ENCODE results near the gene PCDHA2.
"Not testable (repeated sequence)": the region's sequence is repeated elsewhere in the genome, so short reads cannot be mapped to it uniquely, and the experiment has no call there.

PCDHA2 gene

GRCh38 chr5:140794595-140795258 lies at the start of gene PCDHA2:
Gene PCDHA2, plus strand, starts transcription at chr5:140794852.
- Histone ChIP-seq H3K9ac (ENCODE audit: low read depth, low read length) (no peak within 1 kb of the TSS), H3K36me3 (ENCODE audit: insufficient read depth, low read depth, low read length) (no peaks in the 10 kb centered on the region), H3K27ac (ENCODE audit: low read length) (no peak within 1 kb of the TSS), H3K4me1 (ENCODE audit: insufficient read depth, low read length) (no peaks in the 10 kb centered on the region), H3K27me3 (ENCODE audit: insufficient read depth, low read length) (no peaks in the 10 kb centered on the region), H3K9me3 (ENCODE audit: insufficient read depth, low read depth, low read length) (peaks cover 70% of the 10 kb centered on the region), H3K4me3 (ENCODE audit: low read length) (peak within 1 kb of the TSS; percentile 24; the same call in 1 of the 2 replicates)

- H3K9me3 ChIP-seq (ENCODE audit: insufficient read depth, low read depth, low read length): peaks cover 78% of the 10 kb centered on the region
- no peak overlapping the region for H3K9ac ChIP-seq (ENCODE audit: low read depth, low read length)
- no peaks in the 10 kb centered on the region for H3K27me3 ChIP-seq (ENCODE audit: insufficient read depth, low read length)
- no peaks in the 10 kb centered on the region for H3K4me1 ChIP-seq (ENCODE audit: insufficient read depth, low read length)
- no peaks in the 10 kb centered on the region for H3K36me3 ChIP-seq (ENCODE audit: insufficient read depth, low read depth, low read length)
- no peak overlapping the region for H3K4me3 ChIP-seq (ENCODE audit: low read length)
- no peak overlapping the region for H3K27ac ChIP-seq (ENCODE audit: low read length)
Measured at GRCh38 chr5:140753561-140753960, 41.1 kb upstream of the PCDHA2 start.

GRCh38 chr5:140764177-140764973 lies 30.3 kb upstream of the PCDHA2 start:
- no peaks in the 10 kb centered on the region for H3K4me1 ChIP-seq (ENCODE audit: insufficient read depth, low read length)
- H3K27me3 ChIP-seq (ENCODE audit: insufficient read depth, low read length): no peaks in the 10 kb centered on the region
- peaks cover 82% of the 10 kb centered on the region for H3K9me3 ChIP-seq (ENCODE audit: insufficient read depth, low read depth, low read length)
- H3K36me3 ChIP-seq (ENCODE audit: insufficient read depth, low read depth, low read length): no peaks in the 10 kb centered on the region
- no peak overlapping the region for H3K9ac ChIP-seq (ENCODE audit: low read depth, low read length)
- no peak overlapping the region for H3K4me3 ChIP-seq (ENCODE audit: low read length)
- no peak overlapping the region for H3K27ac ChIP-seq (ENCODE audit: low read length)

- no peak overlapping the region for H3K4me3 ChIP-seq (ENCODE audit: low read length)
- H3K9me3 ChIP-seq (ENCODE audit: insufficient read depth, low read depth, low read length): peaks cover 97% of the 10 kb centered on the region
- H3K27ac ChIP-seq (ENCODE audit: low read length): no peak overlapping the region
- H3K36me3 ChIP-seq (ENCODE audit: insufficient read depth, low read depth, low read length): no peaks in the 10 kb centered on the region
- no peaks in the 10 kb centered on the region for H3K4me1 ChIP-seq (ENCODE audit: insufficient read depth, low read length)
- no peaks in the 10 kb centered on the region for H3K27me3 ChIP-seq (ENCODE audit: insufficient read depth, low read length)
- H3K9ac ChIP-seq (ENCODE audit: low read depth, low read length): no peak overlapping the region
Measured at GRCh38 chr5:140767444-140767843, 27.2 kb upstream of the PCDHA2 start.

GRCh38 chr5:140780512-140780911 lies 14.1 kb upstream of the PCDHA2 start:
- Histone ChIP-seq H3K27me3 (ENCODE audit: insufficient read depth, low read length) (no peaks in the 10 kb centered on the region), H3K27ac (ENCODE audit: low read length) (no peak overlapping the region), H3K4me3 (ENCODE audit: low read length) (no peak overlapping the region), H3K36me3 (ENCODE audit: insufficient read depth, low read depth, low read length) (no peaks in the 10 kb centered on the region), H3K9ac (ENCODE audit: low read depth, low read length) (no peak overlapping the region), H3K4me1 (ENCODE audit: insufficient read depth, low read length) (no peaks in the 10 kb centered on the region), H3K9me3 (ENCODE audit: insufficient read depth, low read depth, low read length) (peaks cover 86% of the 10 kb centered on the region)

- H3K27ac ChIP-seq (ENCODE audit: low read length): no peak within 1 kb of the TSS
- no peak within 1 kb of the TSS for H3K4me3 ChIP-seq (ENCODE audit: low read length)
- no peaks in the 10 kb centered on the region for H3K27me3 ChIP-seq (ENCODE audit: insufficient read depth, low read length)
- H3K9me3 ChIP-seq (ENCODE audit: insufficient read depth, low read depth, low read length): peaks cover 82% of the 10 kb centered on the region
- H3K9ac ChIP-seq (ENCODE audit: low read depth, low read length): no peak within 1 kb of the TSS
- no peaks in the 10 kb centered on the region for H3K4me1 ChIP-seq (ENCODE audit: insufficient read depth, low read length)
- H3K36me3 ChIP-seq (ENCODE audit: insufficient read depth, low read depth, low read length): no peaks in the 10 kb centered on the region
Measured at GRCh38 chr5:140785905-140786686, 8.6 kb upstream of the PCDHA2 start, which contains the start of gene PCDHA1. Gene PCDHA1, plus strand, starts transcription at chr5:140786140.

GRCh38 chr5:140787422-140787821 lies 7.2 kb upstream of the PCDHA2 start:
- H3K4me1 ChIP-seq (ENCODE audit: insufficient read depth, low read length); H3K27ac ChIP-seq (ENCODE audit: low read length); H3K9ac ChIP-seq (ENCODE audit: low read depth, low read length); H3K27me3 ChIP-seq (ENCODE audit: insufficient read depth, low read length); H3K36me3 ChIP-seq (ENCODE audit: insufficient read depth, low read depth, low read length); H3K4me3 ChIP-seq (ENCODE audit: low read length): not testable (repeated sequence)
- peaks cover 83% of the 10 kb centered on the region for H3K9me3 ChIP-seq (ENCODE audit: insufficient read depth, low read depth, low read length)

GRCh38 chr5:140787849-140788504 lies 6.7 kb upstream of the PCDHA2 start:
- H3K27me3 ChIP-seq (ENCODE audit: insufficient read depth, low read length); H3K36me3 ChIP-seq (ENCODE audit: insufficient read depth, low read depth, low read length); H3K4me1 ChIP-seq (ENCODE audit: insufficient read depth, low read length); H3K4me3 ChIP-seq (ENCODE audit: low read length); H3K27ac ChIP-seq (ENCODE audit: low read length); H3K9ac ChIP-seq (ENCODE audit: low read depth, low read length): not testable (repeated sequence)
- H3K9me3 ChIP-seq (ENCODE audit: insufficient read depth, low read depth, low read length): peaks cover 83% of the 10 kb centered on the region

GRCh38 chr5:140791089-140791488 lies 3.6 kb upstream of the PCDHA2 start:
- H3K9ac ChIP-seq (ENCODE audit: low read depth, low read length): no peak overlapping the region
- peaks cover 76% of the 10 kb centered on the region for H3K9me3 ChIP-seq (ENCODE audit: insufficient read depth, low read depth, low read length)
- no peaks in the 10 kb centered on the region for H3K4me1 ChIP-seq (ENCODE audit: insufficient read depth, low read length)
- H3K27me3 ChIP-seq (ENCODE audit: insufficient read depth, low read length): no peaks in the 10 kb centered on the region
- H3K4me3 ChIP-seq (ENCODE audit: low read length): no peak overlapping the region
- no peaks in the 10 kb centered on the region for H3K36me3 ChIP-seq (ENCODE audit: insufficient read depth, low read depth, low read length)
- no peak overlapping the region for H3K27ac ChIP-seq (ENCODE audit: low read length)

GRCh38 chr5:140795259-140795641 lies 598 bp downstream of the PCDHA2 start:
- H3K27me3 ChIP-seq (ENCODE audit: insufficient read depth, low read length): no peaks in the 10 kb centered on the region
- H3K36me3 ChIP-seq (ENCODE audit: insufficient read depth, low read depth, low read length): no peaks in the 10 kb centered on the region
- no peak overlapping the region for H3K9ac ChIP-seq (ENCODE audit: low read depth, low read length)
- H3K9me3 ChIP-seq (ENCODE audit: insufficient read depth, low read depth, low read length): peaks cover 70% of the 10 kb centered on the region
- no peak overlapping the region for H3K27ac ChIP-seq (ENCODE audit: low read length)
- peak overlapping the region; percentile 24; the same call in 1 of the 2 replicates for H3K4me3 ChIP-seq (ENCODE audit: low read length)
- no peaks in the 10 kb centered on the region for H3K4me1 ChIP-seq (ENCODE audit: insufficient read depth, low read length)

- H3K36me3 ChIP-seq (ENCODE audit: insufficient read depth, low read depth, low read length); H3K27ac ChIP-seq (ENCODE audit: low read length); H3K4me3 ChIP-seq (ENCODE audit: low read length): not testable (repeated sequence)
Measured at GRCh38 chr5:140796072-140796717, 1.5 kb downstream of the PCDHA2 start.

More at GRCh38 chr5:140796072-140796717, 1.5 kb downstream of the PCDHA2 start:
- peaks cover 70% of the 10 kb centered on the region for H3K9me3 ChIP-seq (ENCODE audit: insufficient read depth, low read depth, low read length)
- H3K27me3 ChIP-seq (ENCODE audit: insufficient read depth, low read length); H3K9ac ChIP-seq (ENCODE audit: low read depth, low read length); H3K4me1 ChIP-seq (ENCODE audit: insufficient read depth, low read length): not testable (repeated sequence)
